Nephron (organoid): Measurements from ENCODE around the gene CLTCL1.

Source experiments
- H3K27ac Mint-ChIP-seq, 3 experiments: 2 replicates each; pipeline ENCODE4 v1.8.0; 2020; ENCODE audit warnings: mixed read lengths in 3 of 3, mild to moderate bottlenecking in 2 of 3, moderate library complexity in 1 of 3
- H3K27me3 Mint-ChIP-seq: 2 replicates; pipeline ENCODE4 v1.8.0; 2021; ENCODE audit warnings: low read depth, mild to moderate bottlenecking, moderate library complexity, mixed read lengths
- H3K36me3 Mint-ChIP-seq: 2 replicates; pipeline ENCODE4 v1.8.0; 2020; ENCODE audit warnings: low read depth, mixed read lengths
- H3K4me1 Mint-ChIP-seq: 2 replicates; pipeline ENCODE4 v1.8.0; 2020; ENCODE audit warnings: mixed read lengths
- H3K4me3 Mint-ChIP-seq, 3 experiments: 2 replicates each; pipeline ENCODE4 v1.8.0; 2020; ENCODE audit warnings: mild to moderate bottlenecking in 3 of 3, mixed read lengths in 3 of 3, moderate library complexity in 2 of 3
- H3K9me3 Mint-ChIP-seq: 2 replicates; pipeline ENCODE4 v1.8.0; 2020; ENCODE audit warnings: mixed read lengths
- TF ChIP-seq, protein P1 (sequence below), 3 experiments: fragments of 200-600 bp; sonication (generic); IDR thresholded peaks; one replicate each; pipeline ENCODE4 v1.5.0; 2021; ENCODE audit warnings: antibody characterized with exemption in 3 of 3; ENCODE audit not compliant: unreplicated experiment in 3 of 3

CLTCL1 gene

GRCh38 chr22:19137384-19138216, 153.9 kb downstream of the CLTCL1 start:
- TF ChIP-seq, protein P1, sequence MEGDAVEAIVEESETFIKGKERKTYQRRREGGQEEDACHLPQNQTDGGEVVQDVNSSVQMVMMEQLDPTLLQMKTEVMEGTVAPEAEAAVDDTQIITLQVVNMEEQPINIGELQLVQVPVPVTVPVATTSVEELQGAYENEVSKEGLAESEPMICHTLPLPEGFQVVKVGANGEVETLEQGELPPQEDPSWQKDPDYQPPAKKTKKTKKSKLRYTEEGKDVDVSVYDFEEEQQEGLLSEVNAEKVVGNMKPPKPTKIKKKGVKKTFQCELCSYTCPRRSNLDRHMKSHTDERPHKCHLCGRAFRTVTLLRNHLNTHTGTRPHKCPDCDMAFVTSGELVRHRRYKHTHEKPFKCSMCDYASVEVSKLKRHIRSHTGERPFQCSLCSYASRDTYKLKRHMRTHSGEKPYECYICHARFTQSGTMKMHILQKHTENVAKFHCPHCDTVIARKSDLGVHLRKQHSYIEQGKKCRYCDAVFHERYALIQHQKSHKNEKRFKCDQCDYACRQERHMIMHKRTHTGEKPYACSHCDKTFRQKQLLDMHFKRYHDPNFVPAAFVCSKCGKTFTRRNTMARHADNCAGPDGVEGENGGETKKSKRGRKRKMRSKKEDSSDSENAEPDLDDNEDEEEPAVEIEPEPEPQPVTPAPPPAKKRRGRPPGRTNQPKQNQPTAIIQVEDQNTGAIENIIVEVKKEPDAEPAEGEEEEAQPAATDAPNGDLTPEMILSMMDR (IDR thresholded peaks at IDR 0.05; ENCODE audit: unreplicated experiment in 3 of 3): no peak
- no peak overlapping the region for H3K27ac Mint-ChIP-seq
- no peaks in the 10 kb centered on the region for H3K9me3 Mint-ChIP-seq
- no peaks in the 10 kb centered on the region for H3K4me1 Mint-ChIP-seq
- no peaks in the 10 kb centered on the region for H3K27me3 Mint-ChIP-seq
- no peak overlapping the region for H3K4me3 Mint-ChIP-seq
- peaks cover 41% of the 10 kb centered on the region for H3K36me3 Mint-ChIP-seq

GRCh38 chr22:19136915-19137314, 154.6 kb downstream of the CLTCL1 start:
- H3K36me3 Mint-ChIP-seq: peaks cover 46% of the 10 kb centered on the region
- no peaks in the 10 kb centered on the region for H3K9me3 Mint-ChIP-seq
- H3K4me1 Mint-ChIP-seq: no peaks in the 10 kb centered on the region
- H3K27ac Mint-ChIP-seq: no peak overlapping the region
- TF ChIP-seq, protein P1 (IDR thresholded peaks at IDR 0.05; ENCODE audit: unreplicated experiment in 3 of 3): no peak
- no peak overlapping the region for H3K4me3 Mint-ChIP-seq
- H3K27me3 Mint-ChIP-seq: no peaks in the 10 kb centered on the region

DNA sequence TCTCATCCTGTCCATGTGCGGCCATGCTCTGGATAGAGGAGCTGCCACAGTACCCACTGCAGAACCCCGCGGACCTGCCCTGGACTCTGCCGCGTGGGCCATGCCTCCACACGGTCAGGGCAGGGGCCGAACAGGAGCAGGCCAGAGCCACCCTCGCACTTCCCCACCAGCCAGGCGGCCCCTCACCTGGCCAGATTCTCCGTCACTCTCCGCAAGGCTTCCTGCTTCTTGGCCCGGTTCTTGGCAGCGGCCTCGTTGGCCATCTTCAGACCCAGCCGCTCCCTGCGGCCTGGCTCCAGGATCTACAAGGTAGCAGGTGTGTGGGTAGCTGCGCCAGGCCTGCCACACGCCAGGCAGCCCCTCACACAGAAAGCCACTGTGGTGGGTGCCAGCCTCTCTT, 156.6 kb downstream of the CLTCL1 start:
- H3K4me1 Mint-ChIP-seq: no peaks in the 10 kb centered on the region
- no peak overlapping the region for H3K27ac Mint-ChIP-seq
- H3K9me3 Mint-ChIP-seq: no peaks in the 10 kb centered on the region
- H3K36me3 Mint-ChIP-seq: peaks cover 44% of the 10 kb centered on the region
- TF ChIP-seq, protein P1 (IDR thresholded peaks at IDR 0.05; ENCODE audit: unreplicated experiment in 3 of 3): no peak
- no peak overlapping the region for H3K4me3 Mint-ChIP-seq
- H3K27me3 Mint-ChIP-seq: no peaks in the 10 kb centered on the region

GRCh38 chr22:19134176-19134831, 157.2 kb downstream of the CLTCL1 start:
- Mint-ChIP-seq H3K27ac (no peak overlapping the region), H3K36me3 (peaks cover 38% of the 10 kb centered on the region), H3K27me3 (no peaks in the 10 kb centered on the region), H3K9me3 (no peaks in the 10 kb centered on the region), H3K4me1 (no peaks in the 10 kb centered on the region), H3K4me3 (no peak overlapping the region)
- TF ChIP-seq, protein P1 (IDR thresholded peaks at IDR 0.05; ENCODE audit: unreplicated experiment in 3 of 3): no peak

DNA sequence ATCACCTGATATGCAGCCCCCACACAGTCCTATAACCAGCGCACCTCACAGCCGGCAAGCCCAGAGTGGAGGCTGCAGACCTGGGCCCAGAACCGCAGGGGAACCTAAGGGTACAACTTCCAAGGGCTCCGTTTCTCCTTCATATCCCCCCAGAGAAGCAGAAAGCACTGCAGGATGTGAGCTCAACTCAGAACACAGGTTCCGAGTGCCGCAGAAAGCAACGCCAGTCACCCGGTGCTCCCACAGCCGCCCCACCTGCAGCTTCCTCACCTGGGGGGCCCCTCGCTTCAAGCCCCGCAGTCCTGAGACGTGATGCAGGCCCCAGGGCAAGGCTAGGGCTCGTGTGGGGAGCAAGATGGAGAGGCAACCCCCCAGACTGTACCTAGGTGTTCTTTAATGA, 158.0 kb downstream of the CLTCL1 start:
- TF ChIP-seq, protein P1 (IDR thresholded peaks at IDR 0.05; ENCODE audit: unreplicated experiment in 3 of 3): no peak
- Mint-ChIP-seq H3K27ac (no peak overlapping the region), H3K36me3 (peaks cover 34% of the 10 kb centered on the region), H3K4me3 (no peak overlapping the region), H3K9me3 (no peaks in the 10 kb centered on the region), H3K4me1 (no peaks in the 10 kb centered on the region), H3K27me3 (no peaks in the 10 kb centered on the region)
